Loucy (cell line): ENCODE data around the gene MAN2A2.

ENCODE experiments used
- CTCF ChIP-seq: fragments of 200-600 bp; sonication (generic); conservative IDR thresholded peaks from 2 replicates; pipeline ENCODE4 v1.5.1; 2014; ENCODE audit warnings: mild to moderate bottlenecking, antibody characterized with exemption, low read length
- EZH2phosphoT487 ChIP-seq: fragments of 200-600 bp; IDR thresholded peaks from 2 replicates; pipeline ENCODE4 v1.6.1; 2018; ENCODE audit warnings: antibody characterized with exemption, mild to moderate bottlenecking, moderate library complexity, borderline replicate concordance

- TF ChIP-seq CTCF (no peak), EZH2phosphoT487 (no peak)
These were observed 64.1 kb downstream of the MAN2A2 start for GRCh38 chr15:90967206-90967605.
